PFSK-1 (cell line): ENCODE results near the gene TMEM144.

ENCODE experiments used
- FOXP2 ChIP-seq: optimal IDR thresholded peaks from 2 replicates; pipeline ENCODE3; 2011; ENCODE audit warnings: borderline replicate concordance, control low read depth, inconsistent platforms; ENCODE audit not compliant: insufficient read depth; ENCODE audit errors: extremely low read length, extremely low read depth
- POLR2AphosphoS5 ChIP-seq: IDR thresholded peaks from 2 replicates; pipeline ENCODE4 v1.6.1; 2012; ENCODE audit warnings: low read depth, mild to moderate bottlenecking, control low read depth, low read length, moderate library complexity
- SIN3A ChIP-seq: IDR thresholded peaks from 2 replicates; pipeline ENCODE4 v1.6.1; 2012; ENCODE audit warnings: mild to moderate bottlenecking, low read length, moderate library complexity, borderline replicate concordance; ENCODE audit not compliant: insufficient read depth
- TAF1 ChIP-seq: IDR thresholded peaks from 2 replicates; pipeline ENCODE4 v1.6.1; 2012; ENCODE audit warnings: low read length, control low read depth, borderline replicate concordance; ENCODE audit not compliant: insufficient read depth
- TF ChIP-seq, protein P1 (sequence below), 2 experiments: IDR thresholded peaks; 2 replicates each; pipeline versions ENCODE4 v1.6.1 to v1.8.0; 2011 to 2012; ENCODE audit warnings: low read depth in 2 of 2, low read length in 2 of 2, control low read depth in 1 of 2, inconsistent platforms in 1 of 2, mild to moderate bottlenecking in 1 of 2, moderate library complexity in 1 of 2; ENCODE audit not compliant: insufficient read depth in 1 of 2

TMEM144 gene

DNA sequence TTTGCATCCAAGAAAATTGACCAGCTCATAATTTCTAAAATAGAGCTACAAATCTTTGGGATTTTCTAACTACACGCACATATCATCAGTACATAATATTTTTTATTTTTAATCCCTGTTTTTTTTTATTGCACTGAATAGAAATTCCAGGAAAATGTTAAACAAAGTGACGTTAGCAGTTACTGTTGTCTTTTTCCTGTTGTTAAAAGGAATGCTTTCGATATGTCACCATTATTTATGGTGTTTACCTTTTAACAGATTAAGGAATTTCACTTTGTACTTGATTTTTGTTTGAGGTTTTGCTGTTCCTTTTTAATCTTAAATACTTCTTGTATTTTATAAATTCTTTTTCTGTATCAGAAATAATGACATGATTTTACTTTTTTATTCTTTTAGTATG is 89.7 kb downstream of the TMEM144 start:
- TF ChIP-seq, protein P1, sequence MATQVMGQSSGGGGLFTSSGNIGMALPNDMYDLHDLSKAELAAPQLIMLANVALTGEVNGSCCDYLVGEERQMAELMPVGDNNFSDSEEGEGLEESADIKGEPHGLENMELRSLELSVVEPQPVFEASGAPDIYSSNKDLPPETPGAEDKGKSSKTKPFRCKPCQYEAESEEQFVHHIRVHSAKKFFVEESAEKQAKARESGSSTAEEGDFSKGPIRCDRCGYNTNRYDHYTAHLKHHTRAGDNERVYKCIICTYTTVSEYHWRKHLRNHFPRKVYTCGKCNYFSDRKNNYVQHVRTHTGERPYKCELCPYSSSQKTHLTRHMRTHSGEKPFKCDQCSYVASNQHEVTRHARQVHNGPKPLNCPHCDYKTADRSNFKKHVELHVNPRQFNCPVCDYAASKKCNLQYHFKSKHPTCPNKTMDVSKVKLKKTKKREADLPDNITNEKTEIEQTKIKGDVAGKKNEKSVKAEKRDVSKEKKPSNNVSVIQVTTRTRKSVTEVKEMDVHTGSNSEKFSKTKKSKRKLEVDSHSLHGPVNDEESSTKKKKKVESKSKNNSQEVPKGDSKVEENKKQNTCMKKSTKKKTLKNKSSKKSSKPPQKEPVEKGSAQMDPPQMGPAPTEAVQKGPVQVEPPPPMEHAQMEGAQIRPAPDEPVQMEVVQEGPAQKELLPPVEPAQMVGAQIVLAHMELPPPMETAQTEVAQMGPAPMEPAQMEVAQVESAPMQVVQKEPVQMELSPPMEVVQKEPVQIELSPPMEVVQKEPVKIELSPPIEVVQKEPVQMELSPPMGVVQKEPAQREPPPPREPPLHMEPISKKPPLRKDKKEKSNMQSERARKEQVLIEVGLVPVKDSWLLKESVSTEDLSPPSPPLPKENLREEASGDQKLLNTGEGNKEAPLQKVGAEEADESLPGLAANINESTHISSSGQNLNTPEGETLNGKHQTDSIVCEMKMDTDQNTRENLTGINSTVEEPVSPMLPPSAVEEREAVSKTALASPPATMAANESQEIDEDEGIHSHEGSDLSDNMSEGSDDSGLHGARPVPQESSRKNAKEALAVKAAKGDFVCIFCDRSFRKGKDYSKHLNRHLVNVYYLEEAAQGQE (IDR thresholded peaks at IDR 0.05; ENCODE audit: insufficient read depth in 1 of 2, low read depth in 2 of 2, low read length in 2 of 2) = no peak
- TF ChIP-seq SIN3A = no peak
- no peak for TF ChIP-seq TAF1
- no peak for TF ChIP-seq POLR2AphosphoS5
- TF ChIP-seq FOXP2 = no peak

DNA sequence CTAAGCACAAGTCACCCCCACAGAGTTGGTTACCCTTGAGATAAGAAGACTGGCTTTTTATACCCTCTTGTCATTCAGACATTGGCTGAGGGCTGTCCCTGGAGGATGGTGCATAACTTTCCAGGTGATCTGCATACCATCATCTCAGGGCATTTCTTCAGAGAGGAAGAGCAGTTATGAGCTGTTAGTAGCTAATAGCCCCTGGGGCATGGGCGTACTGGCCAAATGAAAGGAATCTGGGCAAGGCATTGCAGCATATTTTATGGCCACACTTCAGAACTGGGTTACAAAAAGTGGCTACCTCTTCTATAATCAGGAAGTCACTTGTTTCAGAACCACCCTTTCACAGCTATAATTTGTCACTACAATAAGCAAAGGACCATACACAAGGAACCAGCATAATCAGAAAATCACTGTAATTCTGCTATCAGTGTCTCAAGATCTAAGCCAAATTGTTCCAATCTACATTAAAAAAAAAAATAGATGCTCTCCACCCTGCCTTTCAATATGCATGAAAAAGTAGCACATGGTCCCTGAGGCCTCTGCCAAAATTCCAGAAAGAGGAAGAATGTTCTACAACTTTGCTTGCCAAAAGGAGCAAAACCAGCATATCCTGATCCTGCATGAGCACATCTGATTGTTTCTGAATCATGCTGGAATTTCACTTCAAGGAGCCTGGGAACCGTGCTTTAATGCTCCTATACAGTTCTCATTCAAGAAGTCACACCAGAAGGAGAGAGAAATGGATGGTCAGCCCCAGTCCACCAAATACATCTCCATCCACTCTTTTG is 92.0 kb downstream of the TMEM144 start:
- no peak for TF ChIP-seq FOXP2
- no peak for TF ChIP-seq POLR2AphosphoS5
- TF ChIP-seq TAF1 = no peak
- TF ChIP-seq, protein P1 (IDR thresholded peaks at IDR 0.05; ENCODE audit: insufficient read depth in 1 of 2, low read depth in 2 of 2, low read length in 2 of 2) = no peak
- no peak for TF ChIP-seq SIN3A

DNA sequence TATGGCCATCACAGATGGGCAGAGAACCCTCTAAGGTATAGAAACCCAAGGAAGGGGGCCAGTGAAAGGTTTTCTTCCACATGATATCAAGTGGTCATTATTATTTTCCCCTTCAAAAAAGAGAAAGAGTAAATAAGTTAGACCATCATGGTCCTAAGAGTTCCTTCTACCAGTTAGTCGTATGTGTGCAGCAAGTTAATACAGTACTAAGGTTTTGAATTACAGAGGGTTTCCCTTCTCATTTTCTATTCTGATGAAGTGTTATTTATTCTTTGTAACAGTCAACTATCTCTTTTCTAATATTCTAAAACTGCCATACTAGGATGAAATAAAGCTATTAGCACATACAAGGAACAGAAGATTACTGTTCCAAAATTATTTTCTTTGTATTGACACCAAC is 94.4 kb downstream of the TMEM144 start:
- TF ChIP-seq SIN3A = no peak
